GM21447 (cell line): ENCODE data around the gene MACROD2.
"Not testable (repeated sequence)": the region's sequence is repeated elsewhere in the genome, so short reads cannot be mapped to it uniquely, and the experiment has no call there.

Experiments
- ATAC-seq: cut with Tn5 transposase; IDR thresholded peaks from one replicate; pipeline ENCODE4 v1.9.1; 2021; ENCODE audit not compliant: unreplicated experiment

Gene MACROD2

DNA sequence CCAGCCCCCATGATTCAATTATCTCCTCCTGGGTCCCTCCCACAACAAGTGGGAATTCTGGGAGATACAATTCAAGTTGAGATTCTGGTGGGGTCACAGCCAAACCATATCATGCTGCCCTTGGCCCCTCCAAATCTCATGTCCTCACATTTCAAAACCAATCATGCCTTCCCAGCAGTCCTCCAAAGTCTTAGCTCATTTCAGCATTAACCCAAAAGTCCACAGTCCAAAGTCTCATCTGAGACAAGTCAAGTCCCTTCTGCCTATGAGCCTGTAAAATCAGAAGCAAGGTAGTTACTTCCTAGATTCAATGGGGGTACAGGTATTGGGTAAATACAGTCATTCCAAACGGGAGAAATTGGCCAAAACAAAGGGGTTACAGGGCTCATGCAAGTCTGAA is 1021.6 kb downstream of the MACROD2 start:
- ATAC-seq: not testable (repeated sequence)

DNA sequence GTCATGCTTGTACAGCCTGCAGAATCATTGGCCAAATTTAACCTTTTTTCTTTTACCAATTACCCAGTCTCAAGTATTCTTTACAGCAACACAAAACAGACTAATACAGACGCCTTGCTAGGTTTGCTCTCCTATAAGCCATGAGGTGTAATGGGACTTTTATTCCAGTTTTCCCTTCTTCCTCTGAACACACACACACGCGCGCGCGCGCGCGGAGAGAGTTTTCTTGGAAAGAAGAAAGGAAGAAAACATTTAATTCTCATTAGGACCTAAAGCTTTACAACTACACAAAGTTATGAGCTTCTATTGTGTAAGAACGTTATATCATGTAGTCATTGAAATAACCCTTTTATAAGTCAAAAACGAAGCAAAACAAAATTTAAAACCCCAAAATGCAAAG is 1023.6 kb downstream of the MACROD2 start:
- ATAC-seq: no peak

DNA sequence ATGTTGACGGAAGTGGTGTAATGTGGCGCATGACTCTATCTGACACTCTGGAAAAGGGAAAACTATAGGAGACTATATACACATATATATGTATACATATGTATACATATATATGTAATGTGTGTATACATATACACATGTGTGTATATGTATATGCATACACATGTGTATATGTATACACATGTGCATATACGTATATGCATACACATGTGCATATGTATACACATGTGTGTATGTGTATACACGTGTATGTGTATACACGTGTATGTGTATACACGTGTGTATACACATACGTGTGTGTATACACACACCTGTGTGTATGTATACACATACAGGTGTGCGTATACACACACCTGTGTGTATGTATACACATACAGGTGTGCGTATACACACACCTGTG is 1025.5 kb downstream of the MACROD2 start:
- no peak for ATAC-seq

DNA sequence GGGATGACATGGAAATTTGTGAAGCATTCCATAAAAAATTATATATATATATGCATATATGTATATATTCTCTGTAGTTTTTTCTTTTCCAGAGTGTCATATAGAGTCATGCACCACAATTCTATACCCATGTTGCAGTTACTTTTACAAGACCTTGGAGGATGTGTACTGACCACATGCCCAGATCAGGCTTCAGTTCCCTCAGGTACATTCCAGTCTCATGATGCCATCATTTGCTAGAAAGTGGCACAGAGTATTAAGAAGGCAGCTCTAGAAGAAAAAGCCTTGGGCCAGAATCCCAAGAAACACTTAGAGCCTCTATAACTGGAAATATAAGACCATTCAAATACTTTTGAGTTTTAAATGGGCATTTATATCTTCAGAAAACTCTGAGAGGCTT is 1027.6 kb downstream of the MACROD2 start:
- no peak for ATAC-seq

DNA sequence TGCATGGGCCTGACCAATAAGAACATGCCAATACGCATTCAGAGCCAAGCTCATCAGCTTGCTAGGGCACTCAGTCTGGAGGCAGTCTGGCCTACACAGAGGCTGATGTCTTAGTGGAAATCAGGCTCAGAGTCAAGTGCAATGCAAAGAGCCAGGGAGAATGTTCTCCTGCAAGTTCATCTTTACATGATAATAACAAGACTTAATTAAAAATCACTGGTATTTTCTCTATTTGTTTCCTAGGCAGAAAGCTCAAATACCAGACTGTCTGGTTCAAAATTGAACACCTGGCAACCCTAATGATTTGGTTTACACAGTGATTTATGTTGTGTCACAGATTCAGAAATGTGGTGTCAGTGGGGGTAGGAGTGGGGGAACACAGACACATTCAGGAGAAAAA is 1031.4 kb downstream of the MACROD2 start:
- ATAC-seq: no peak

DNA sequence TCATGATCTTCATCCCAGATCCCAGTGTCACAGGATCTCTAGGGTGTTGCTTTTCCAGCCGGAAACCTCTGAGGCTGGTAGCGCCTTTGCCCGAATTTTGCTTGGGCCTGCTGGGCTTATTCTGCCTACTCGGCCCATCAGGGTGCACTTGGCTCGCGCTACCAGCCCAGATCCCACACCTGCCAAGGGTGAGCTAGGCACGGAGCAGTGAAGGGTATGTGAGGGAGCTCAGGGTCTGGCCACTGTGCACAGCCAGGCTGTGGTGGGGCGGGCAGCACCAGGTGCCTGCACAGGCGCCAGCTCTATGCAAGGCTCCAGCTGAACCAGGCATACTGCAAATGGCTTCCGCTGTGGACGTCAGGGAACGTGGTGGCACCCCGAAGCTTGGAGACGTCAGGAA is 1035.5 kb downstream of the MACROD2 start:
- no peak for ATAC-seq

DNA sequence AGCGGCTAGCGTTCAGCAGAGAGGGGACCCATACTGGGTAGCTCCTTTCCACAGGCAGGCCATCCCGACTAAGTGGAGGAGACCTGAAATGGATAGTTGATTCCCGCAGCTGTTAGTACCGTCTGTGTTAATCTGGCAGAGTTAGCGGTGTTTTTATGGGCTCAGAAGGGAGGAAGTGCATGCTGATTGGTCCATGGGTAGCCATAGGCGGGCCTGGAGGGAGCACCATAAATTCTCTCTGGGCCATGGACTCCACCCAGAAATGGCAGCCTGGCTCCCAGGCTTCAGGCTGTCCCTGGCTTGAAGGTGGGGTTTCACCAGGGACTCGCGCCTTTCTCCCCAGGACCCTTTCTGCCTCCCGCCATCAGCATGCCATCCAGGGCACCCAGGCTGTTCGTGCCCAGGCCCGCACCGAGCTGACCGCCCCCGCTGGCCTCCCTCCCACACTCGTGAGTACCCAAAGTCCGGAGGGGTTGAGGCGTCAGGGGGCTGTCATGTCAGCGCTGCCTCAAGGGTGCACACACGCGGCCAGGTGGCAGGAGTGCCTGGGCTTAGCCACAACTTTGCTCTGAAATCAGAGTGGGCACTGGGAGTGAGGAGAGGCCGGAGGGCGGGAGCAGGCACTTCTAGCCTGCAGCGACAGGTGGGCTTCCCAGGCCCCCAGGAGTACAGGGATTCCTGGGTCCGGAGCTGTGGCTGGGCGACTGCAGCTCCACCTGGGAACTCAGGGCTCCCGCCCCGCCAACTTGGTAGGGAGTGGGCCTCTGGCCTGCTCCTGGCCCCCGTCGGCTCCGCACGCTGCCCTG is 1036.4 kb downstream of the MACROD2 start:
- ATAC-seq: no peak

DNA sequence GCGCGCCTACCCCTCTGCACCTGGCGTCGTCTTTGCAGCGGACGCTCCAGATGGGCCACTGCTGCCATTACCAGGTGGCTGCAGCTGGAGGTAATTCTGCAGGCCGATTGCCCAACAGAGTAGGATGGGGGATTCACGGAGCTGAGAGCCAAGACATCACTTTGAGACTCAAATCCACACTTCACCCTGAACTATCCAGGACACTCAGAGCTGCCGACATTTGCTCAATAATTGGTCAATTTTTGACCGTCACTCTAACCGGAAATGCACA is 1037.0 kb downstream of the MACROD2 start:
- no peak for ATAC-seq

DNA sequence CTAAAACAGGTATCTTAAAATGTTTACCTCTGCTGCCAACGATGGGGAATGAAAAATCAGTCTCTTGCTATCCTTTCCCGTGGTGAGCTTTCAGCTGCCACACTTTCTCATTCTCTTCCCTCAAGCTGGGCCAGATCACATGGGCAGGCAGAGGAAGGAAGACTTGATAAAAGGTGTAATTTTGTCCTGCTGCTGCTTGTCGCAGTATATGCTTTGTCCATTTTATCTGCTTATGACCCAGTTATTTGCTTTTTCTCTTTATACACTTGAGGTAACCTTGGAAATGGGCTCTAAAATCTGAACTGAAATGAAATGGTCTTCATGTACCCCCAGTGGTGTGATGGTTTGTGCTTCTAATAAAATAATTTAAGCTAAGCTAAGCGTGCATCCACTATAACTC is 1038.0 kb downstream of the MACROD2 start:
- ATAC-seq: no peak

DNA sequence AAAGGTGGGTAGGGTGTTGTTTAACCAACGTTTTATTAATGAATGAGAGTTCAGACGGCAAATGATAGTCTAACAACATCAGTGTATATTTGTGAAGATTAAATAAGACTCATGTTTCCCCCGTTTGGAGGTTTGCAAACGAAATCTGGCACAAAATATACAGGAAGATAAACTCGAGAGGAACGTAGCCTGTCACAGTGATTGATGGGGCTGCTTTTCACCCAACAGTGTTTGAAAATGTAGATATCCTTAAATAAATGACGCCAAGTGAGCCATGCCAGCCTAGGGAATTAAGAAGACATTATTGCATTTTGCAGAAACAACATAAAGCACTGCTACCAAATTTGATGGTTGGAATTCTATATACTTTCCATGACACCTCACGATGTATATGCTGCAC is 1038.6 kb downstream of the MACROD2 start:
- no peak for ATAC-seq

DNA sequence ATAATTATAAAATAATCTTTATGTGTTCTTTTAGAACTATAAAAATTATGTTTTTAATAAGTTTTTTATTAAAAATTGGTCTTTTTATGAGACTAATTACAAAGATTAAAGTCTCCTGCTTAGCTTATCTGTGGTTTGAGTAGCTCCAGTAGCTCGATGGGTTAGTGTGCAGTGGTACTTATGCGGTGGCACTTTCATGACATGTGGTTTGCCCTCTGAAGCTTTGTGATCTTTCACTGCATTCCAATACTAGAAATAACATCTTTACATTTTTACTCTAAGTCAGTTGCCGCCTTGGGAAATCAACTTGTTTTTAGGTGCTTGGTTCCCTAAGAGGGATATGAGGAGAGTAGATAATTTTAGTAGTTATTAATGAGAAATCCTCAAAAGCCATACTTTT is 1041.6 kb downstream of the MACROD2 start:
- no peak for ATAC-seq

DNA sequence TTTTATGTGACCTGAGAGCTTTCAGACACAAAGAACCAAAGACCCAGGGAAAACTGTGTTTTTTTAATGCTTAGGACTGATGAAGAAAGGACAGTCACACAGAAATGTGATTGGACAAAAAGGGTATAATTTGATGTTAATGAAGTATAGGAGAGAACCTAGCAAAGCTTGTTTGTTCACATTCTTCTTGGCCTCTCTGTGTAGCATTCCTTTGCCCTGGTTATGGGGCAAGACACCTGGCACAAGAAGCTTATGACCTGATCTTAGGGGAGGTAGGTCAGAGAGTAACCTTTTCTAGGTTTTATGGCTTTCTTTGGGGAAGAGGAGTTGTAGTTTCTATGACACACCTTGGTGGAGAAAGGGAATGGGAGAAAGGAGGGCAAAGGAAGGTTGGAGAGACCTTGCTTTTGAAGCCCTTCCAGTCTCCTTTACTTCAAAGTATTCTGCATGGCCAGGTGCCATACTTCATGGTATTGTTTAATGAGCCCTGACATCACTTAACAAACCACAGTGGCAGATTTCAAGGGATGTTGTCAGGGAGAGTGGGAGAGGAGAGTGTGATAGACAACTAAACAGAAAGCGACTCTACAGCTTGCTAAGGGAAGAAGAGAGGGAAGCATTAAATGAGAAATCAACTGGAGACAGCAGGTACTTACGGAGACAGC is 1043.9 kb downstream of the MACROD2 start:
- no peak for ATAC-seq

DNA sequence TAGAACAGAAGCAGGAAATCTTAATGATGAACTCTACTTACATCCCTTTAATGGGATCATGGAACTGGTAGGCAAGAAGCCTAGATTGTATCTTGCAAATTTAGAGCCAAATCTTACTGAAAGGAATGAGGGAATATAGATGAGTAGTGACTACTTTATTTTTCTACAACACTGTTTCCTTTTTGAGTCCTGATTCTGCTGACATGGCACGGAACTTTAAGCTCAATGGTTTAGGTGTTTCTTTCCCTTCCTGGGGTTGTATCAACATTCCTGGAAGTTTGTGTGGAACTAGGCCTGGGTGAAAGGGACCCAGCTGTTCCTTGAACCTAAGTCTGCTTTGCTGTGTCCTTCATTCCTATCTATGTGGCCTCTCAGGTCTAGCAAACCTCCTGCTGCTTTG is 1047.4 kb downstream of the MACROD2 start:
- no peak for ATAC-seq

DNA sequence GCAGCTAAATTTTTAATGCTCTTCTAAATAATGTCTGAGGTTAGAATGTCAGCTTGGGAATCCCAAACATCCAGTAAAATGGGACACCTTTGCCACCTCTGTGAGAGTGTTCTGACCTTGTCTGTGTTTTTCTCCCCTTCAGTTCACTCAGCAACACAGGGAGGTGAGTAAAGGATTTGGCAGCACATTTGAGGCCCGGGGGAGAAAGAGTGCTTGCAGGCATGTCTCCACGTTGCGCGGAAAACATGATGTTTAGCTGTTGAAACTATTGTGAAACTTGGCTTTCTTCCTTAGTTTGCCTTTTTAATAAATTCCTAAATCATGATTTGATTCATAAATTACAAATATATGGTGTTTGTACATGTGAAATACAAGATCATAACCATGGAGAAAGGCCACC is 1049.9 kb downstream of the MACROD2 start:
- ATAC-seq: no peak

DNA sequence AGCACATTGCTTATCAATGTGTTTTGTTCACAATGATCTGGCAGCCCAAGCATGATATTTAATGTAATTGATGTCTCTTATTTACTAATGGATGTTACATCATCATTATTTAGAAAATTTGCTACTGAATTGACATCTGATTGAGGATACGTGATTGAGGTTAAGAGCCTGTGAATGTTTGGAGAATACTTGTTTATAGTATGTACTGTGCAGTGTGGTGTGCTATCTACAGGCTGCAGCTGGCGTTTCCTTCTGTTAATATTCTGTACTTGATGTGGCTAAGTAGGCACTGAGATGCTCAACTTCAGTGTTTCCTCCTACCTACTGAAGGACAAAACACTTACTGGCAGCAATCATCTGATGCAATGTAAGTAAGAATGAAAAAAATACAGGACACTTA is 1051.7 kb downstream of the MACROD2 start:
- ATAC-seq: no peak

DNA sequence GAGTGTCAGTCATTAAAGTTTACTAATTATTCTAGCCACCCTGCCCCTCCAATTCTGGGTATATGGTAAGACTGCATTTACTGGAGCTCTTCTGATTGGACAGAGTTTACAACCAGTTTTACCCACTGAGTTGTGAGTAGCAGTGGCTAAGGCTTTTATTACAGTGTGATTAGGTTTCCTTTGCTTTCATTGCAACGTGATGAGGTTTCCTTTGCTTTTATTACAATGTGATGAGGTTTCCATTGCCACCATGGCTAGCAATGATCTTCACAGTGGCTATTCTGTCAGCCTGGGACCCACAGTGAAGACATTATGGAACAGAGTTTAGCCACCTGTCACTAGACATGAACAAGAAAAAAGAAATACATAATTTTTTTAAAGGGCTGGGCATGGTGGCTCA is 1052.3 kb downstream of the MACROD2 start:
- no peak for ATAC-seq

DNA sequence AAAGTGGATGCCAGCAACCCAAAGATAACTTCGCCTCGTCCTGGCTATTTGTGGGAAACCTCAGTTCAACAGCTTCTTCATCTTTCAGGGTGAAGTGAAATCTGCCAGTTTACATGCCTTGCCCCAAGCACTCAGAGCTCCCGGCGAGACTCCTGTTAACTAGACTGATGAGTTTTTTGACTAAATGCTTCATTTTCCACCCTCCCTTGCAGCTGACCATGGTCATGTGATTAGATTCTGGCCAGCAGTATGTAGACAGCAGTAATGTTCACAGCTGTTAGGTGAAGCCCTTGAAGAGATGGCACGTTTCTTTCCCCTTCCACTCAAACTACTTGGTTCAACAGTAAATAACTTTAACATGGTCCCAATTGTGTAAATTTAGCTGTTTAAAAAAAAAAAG is 1060.9 kb downstream of the MACROD2 start:
- no peak for ATAC-seq

DNA sequence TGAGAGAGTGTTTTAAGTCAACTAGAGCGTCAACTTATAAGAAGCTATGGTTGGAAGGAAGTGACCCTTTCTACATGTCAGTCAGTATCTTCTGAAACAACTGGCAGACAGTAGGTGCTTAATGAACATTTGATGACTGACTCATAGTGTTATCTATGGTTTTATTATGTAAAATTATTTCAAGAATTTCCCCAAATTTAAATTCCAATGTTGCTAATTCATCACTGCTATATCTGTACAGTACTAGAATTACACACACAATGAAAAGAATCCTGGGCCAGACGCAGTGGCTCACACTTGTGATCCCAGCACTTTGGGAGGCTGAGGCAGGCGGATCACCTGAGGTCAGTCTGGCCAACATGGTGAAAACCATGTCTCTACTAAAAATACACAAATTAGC is 1063.5 kb downstream of the MACROD2 start:
- no peak for ATAC-seq

DNA sequence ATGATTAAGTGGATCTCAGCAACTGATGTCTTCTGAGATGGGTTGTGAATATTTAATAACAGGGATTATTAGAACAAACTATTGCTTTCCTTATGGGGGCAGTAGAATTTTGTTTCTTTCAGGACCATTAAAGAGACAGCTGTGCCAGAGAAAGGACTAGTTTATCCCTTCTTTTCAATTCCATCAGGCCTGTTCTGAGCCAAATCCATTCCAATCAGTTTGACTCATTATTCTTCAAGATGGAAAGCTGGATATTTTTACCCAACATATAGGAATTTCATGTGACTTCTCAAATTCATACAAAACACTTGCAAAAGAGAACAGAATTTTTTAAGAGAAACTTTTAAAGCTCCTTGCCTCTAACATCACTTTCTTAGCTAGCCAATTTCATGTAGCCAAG is 1064.1 kb downstream of the MACROD2 start:
- ATAC-seq: no peak

DNA sequence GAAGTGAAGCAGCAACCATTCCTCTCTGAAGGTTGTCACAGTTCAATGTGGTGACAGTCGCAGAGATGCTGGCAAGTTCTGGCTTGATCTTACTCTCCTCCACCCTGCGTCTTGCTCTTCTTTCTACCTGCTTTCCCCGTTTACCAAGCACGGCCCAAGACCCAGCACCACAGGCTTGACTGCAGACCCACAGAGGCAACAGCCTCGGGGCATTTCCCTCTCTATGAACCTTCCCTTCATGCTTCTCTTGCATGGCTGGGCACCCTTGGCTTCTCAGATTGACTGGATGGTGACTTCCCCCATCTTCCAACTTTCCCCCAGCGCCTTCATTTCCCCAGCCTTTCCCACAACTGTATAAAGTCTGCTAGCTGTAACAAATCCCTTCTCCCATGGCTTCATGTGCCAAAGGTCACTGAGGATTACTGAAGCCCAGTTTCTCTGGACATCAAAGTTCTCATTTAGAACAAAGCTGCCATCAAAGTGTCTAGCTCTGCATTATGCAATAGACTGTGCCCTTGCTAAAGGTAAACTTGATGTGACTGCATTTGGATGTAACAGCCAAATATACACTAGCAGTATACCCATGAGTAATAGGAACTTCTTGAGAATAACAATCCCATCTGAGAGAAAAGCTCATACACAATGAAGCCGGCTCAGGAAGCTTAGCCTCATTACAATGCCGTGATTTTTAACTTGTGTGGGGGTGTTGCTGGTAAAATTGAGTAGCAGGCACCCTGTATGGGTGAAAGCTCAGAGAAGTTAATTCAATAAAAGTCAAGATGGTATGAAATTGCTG is 1065.1 kb downstream of the MACROD2 start:
- no peak for ATAC-seq

DNA sequence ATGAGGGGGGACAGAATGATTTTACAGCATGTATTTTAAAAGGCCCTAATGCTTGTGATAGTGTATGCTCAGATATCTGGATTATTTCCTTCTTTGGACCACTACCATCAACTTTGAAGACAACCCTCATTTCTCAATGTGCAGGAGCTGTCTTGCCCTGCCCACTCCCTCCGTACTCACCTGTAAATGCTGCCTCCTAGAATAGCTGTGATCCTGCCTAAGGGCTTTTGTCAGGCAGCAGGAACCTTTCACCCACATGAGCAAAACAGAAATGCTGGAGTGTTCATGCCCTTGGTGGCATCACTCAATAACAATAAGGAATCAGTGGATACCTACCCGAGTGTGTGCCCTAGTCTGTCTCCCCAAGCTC is 1065.7 kb downstream of the MACROD2 start:
- ATAC-seq: no peak

DNA sequence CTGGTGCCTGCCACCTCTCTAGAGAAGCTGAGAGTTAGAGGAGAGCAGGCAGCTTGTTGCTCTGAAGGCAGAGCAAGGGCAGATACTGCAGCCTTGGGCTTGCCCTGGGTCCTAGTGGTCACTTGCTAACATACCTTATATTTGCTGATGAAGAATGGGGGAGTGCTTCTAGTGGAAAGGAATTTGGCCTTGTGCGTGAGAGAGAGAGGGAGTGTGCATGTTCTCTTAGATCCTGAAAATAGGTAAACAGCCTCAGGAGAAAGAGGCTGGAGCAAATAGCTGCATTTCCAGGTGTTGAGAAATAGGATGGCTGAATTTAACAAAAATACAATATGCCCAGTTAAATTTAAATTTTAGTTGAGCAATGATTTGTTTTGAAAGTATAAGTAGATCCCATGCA is 1066.6 kb downstream of the MACROD2 start:
- ATAC-seq: no peak
